D341Med (cell line): Measurements from ENCODE around the gene ARNT2.

ENCODE experiments used
- DNase-seq: peaks from one replicate; pipeline ENCODE4 v3.0.0; 2012; ENCODE audit warnings: low spot score

The ARNT2 gene

GRCh38 chr15:80466543-80466942 lies 62.4 kb downstream of the ARNT2 start:
- no peak for DNase-seq

GRCh38 chr15:80467311-80467714 lies 63.1 kb downstream of the ARNT2 start:
- no peak for DNase-seq

GRCh38 chr15:80468796-80469195 lies 64.6 kb downstream of the ARNT2 start:
- DNase-seq = peak; percentile 60

GRCh38 chr15:80471881-80472280 lies 67.7 kb downstream of the ARNT2 start:
- DNase-seq = no peak

GRCh38 chr15:80473286-80474223 lies 69.4 kb downstream of the ARNT2 start:
- no peak for DNase-seq

- DNase-seq = no peak
Measured at GRCh38 chr15:80474224-80475215, 70.3 kb downstream of the ARNT2 start.

GRCh38 chr15:80475572-80475971 lies 71.4 kb downstream of the ARNT2 start:
- no peak for DNase-seq

GRCh38 chr15:80476036-80476435 lies 71.9 kb downstream of the ARNT2 start:
- DNase-seq = no peak

GRCh38 chr15:80478075-80478474 lies 73.9 kb downstream of the ARNT2 start:
- no peak for DNase-seq

- DNase-seq = no peak
Measured at GRCh38 chr15:80479191-80479590, 75.0 kb downstream of the ARNT2 start.

- no peak for DNase-seq
Measured at GRCh38 chr15:80480171-80480811, 76.1 kb downstream of the ARNT2 start.

GRCh38 chr15:80480909-80481308 lies 76.7 kb downstream of the ARNT2 start:
- DNase-seq = no peak

GRCh38 chr15:80482696-80483095 lies 78.5 kb downstream of the ARNT2 start:
- no peak for DNase-seq

- DNase-seq = no peak
Measured at GRCh38 chr15:80483725-80484161, 79.6 kb downstream of the ARNT2 start.

- no peak for DNase-seq
Measured at GRCh38 chr15:80484333-80484864, 80.2 kb downstream of the ARNT2 start.

- DNase-seq = no peak
Measured at GRCh38 chr15:80485370-80486164, 81.4 kb downstream of the ARNT2 start.

- DNase-seq = no peak
Measured at GRCh38 chr15:80487839-80488390, 83.7 kb downstream of the ARNT2 start.

- no peak for DNase-seq
Measured at GRCh38 chr15:80489030-80489594, 84.9 kb downstream of the ARNT2 start.

GRCh38 chr15:80490431-80490990 lies 86.3 kb downstream of the ARNT2 start:
- no peak for DNase-seq
